ENCODE results near the gene KCNA1. TPM values are rescaled to one million over a fixed set of nuclear protein-coding genes. Genes with fewer than 3 reads are reported as not detected.

The KCNA1 gene
- total RNA-seq, 1 experiment from 2014 or later, result not detected

- TF ChIP-seq CTCF (IDR thresholded peaks at IDR 0.05 in 2 of 3, conservative IDR thresholded peaks at IDR 0.05 in 1 of 3; ENCODE audit: borderline replicate concordance in 1 of 3, insufficient read depth in 1 of 3, low read depth in 2 of 3, low read length in 2 of 3) (no peak), MAX (IDR thresholded peaks at IDR 0.05) (no peak), ZNF274 (IDR thresholded peaks at IDR 0.05; ENCODE audit: low read depth, low read length) (no peak)
- TF ChIP-seq, protein P1, sequence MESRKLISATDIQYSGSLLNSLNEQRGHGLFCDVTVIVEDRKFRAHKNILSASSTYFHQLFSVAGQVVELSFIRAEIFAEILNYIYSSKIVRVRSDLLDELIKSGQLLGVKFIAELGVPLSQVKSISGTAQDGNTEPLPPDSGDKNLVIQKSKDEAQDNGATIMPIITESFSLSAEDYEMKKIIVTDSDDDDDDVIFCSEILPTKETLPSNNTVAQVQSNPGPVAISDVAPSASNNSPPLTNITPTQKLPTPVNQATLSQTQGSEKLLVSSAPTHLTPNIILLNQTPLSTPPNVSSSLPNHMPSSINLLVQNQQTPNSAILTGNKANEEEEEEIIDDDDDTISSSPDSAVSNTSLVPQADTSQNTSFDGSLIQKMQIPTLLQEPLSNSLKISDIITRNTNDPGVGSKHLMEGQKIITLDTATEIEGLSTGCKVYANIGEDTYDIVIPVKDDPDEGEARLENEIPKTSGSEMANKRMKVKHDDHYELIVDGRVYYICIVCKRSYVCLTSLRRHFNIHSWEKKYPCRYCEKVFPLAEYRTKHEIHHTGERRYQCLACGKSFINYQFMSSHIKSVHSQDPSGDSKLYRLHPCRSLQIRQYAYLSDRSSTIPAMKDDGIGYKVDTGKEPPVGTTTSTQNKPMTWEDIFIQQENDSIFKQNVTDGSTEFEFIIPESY (IDR thresholded peaks at IDR 0.05; ENCODE audit: extremely low read depth, insufficient replicate concordance, low read length), result no peak
Measured at GRCh38 chr12:4947253-4947652, 37.5 kb downstream of the KCNA1 start (continued).

DNA sequence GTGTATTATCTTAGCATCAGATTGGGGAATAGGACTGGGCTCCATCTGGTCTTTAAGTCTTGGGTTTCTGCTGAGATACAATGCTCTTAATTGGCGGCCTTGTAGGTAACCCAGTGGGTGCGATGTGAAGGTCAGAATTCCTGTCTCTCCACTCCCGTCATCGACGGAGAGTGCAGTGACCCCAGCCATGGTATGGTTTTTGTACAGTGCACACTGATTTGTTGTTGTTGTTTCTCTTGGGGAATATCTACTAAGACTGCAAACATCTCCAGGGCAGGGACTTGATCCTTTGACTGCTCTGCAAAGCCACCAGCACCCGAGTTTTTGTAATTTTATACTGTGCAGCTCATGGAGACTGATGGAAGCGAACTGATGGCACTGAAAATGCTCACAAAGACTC lies 41.4 kb downstream of the KCNA1 start:
- H3K4me3 ChIP-seq (replicated peaks in 1 of 2; ENCODE audit: low read depth in 1 of 2, low read length in 2 of 2), result no peak overlapping the region
- no peak overlapping the region for H3K27ac ChIP-seq (ENCODE audit: low read depth, low read length)
- H3K4me2 ChIP-seq (ENCODE audit: low read length), result no peak overlapping the region
- ATAC-seq (no peak), DNase-seq (ENCODE audit: low read depth, low spot score) (no peak)
- H3K9me3 ChIP-seq (ENCODE audit: control insufficient read depth in 1 of 2, insufficient read depth in 1 of 2, low read depth in 1 of 2, low read length in 2 of 2), result no peaks in the 10 kb centered on the region
- RAD21 ChIA-PET (ENCODE audit: low non-redundant PET in 1 of 2, low total read pairs in 2 of 2, uncharacterized antibody in 2 of 2, unreplicated experiment in 2 of 2), result no interaction called here
- no peaks in the 10 kb centered on the region for H3K4me1 ChIP-seq (ENCODE audit: control insufficient read depth in 1 of 2, insufficient read depth in 2 of 2, low read length in 2 of 2)
- H2AFZ ChIP-seq (ENCODE audit: low read depth, low read length, poor library complexity, severe bottlenecking), result no peak overlapping the region
- intact Hi-C loops (cut with micrococcal nuclease), result no loop called here
- CTCF ChIA-PET, result no interaction called here
- peaks cover 48% of the 10 kb centered on the region for H3K27me3 ChIP-seq (ENCODE audit: insufficient read depth, low read length)
- TF ChIP-seq POLR2AphosphoS5 (IDR thresholded peaks at IDR 0.05; ENCODE audit: low read depth, low read length) (no peak), RAD21 (IDR thresholded peaks at IDR 0.05; ENCODE audit: low read depth) (no peak)
- BruUV-seq (replicated peaks), result no TSS peak
- no peaks in the 10 kb centered on the region for H3K9me2 ChIP-seq (ENCODE audit: insufficient read depth)
- H3K36me3 ChIP-seq (ENCODE audit: control insufficient read depth in 1 of 2, insufficient read depth in 2 of 2, low read length in 2 of 2), result no peaks in the 10 kb centered on the region
- no peaks in the 10 kb centered on the region for H3K79me2 ChIP-seq (ENCODE audit: insufficient read depth, low read length)
- no peaks in the 10 kb centered on the region for H4K20me1 ChIP-seq (ENCODE audit: insufficient read depth)
- POLR2A ChIA-PET, result no interaction called here
- no peak overlapping the region for H3K9ac ChIP-seq (ENCODE audit: low read length)
